Stomach (tissue), 4 donors: Measurements from ENCODE around the gene FRMPD2.

ENCODE experiments used
- POLR2AphosphoS5 ChIP-seq, 3 donors: sonication (generic); formaldehyde crosslinking; IDR thresholded peaks; one replicate each; pipeline ENCODE4 v1.6.1; 2016; ENCODE audit warnings: antibody characterized with exemption in 3 of 3
- TF ChIP-seq, protein P1 (sequence below), 7 experiments: fragments of 450-650 bp in 4 of 7; fragments of 200-600 bp in 3 of 7; sonication (generic) in 3 of 7; IDR thresholded peaks; one replicate each; pipeline ENCODE4 v1.5.1; 2016 to 2019; ENCODE audit warnings: antibody characterized with exemption in 7 of 7, control low read depth in 2 of 7, mild to moderate bottlenecking in 1 of 7

DNA sequence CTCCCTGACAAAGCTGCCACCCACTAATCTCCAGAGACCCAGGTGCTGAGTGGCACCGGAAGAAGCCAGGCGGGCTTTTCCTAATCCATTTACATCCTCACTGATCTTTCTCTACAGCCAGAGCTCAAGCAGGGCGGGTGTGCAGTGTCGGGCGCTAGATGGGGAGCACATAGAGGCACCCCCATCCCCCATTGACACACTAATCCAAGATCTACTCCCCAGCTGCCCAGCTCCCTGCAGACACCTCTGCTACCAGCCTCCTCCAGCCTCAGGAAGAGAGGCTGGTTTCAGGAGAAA, 22.2 kb downstream of the FRMPD2 start:
- TF ChIP-seq POLR2AphosphoS5 (IDR thresholded peaks at IDR 0.05) = no peak
- TF ChIP-seq, protein P1, sequence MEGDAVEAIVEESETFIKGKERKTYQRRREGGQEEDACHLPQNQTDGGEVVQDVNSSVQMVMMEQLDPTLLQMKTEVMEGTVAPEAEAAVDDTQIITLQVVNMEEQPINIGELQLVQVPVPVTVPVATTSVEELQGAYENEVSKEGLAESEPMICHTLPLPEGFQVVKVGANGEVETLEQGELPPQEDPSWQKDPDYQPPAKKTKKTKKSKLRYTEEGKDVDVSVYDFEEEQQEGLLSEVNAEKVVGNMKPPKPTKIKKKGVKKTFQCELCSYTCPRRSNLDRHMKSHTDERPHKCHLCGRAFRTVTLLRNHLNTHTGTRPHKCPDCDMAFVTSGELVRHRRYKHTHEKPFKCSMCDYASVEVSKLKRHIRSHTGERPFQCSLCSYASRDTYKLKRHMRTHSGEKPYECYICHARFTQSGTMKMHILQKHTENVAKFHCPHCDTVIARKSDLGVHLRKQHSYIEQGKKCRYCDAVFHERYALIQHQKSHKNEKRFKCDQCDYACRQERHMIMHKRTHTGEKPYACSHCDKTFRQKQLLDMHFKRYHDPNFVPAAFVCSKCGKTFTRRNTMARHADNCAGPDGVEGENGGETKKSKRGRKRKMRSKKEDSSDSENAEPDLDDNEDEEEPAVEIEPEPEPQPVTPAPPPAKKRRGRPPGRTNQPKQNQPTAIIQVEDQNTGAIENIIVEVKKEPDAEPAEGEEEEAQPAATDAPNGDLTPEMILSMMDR (IDR thresholded peaks at IDR 0.05) = no peak
